CD4-positive, CD25-positive, alpha-beta regulatory T cell (primary cell): ENCODE data around the gene FCHO2. TPM values are rescaled to one million over a fixed set of nuclear protein-coding genes. Genes with fewer than 3 reads are reported as not detected.
"Not testable (repeated sequence)": the region's sequence is repeated elsewhere in the genome, so short reads cannot be mapped to it uniquely, and the experiment has no call there.

Experiments used
- ATAC-seq, 2 donors: fragments of 150-1000 bp; cut with Tn5 transposase; one replicate each; pipeline ENCODE4 v1.10.0; 2021; ENCODE audit warnings: low read depth in 2 of 2, moderate number of reproducible peaks in 2 of 2, moderate library complexity in 1 of 2
- DNase-seq, 3 donors: peaks; one replicate each; pipeline versions ENCODE4 v3.0.0 to v3.0.0-alpha.2; 2012 to 2022; ENCODE audit warnings: mixed read lengths in 1 of 3
- H3K27ac ChIP-seq: one replicate; pipeline ENCODE4 v1.7.0; 2013; ENCODE audit warnings: mild to moderate bottlenecking, low read length; ENCODE audit not compliant: insufficient read depth, poor library complexity, severe bottlenecking
- H3K27me3 ChIP-seq: one replicate; pipeline ENCODE4 v1.7.0; 2013; ENCODE audit warnings: low read length; ENCODE audit not compliant: control insufficient read depth, insufficient read depth
- H3K36me3 ChIP-seq: one replicate; pipeline ENCODE4 v1.7.0; 2013; ENCODE audit warnings: mild to moderate bottlenecking, low read length, moderate library complexity; ENCODE audit not compliant: control insufficient read depth, insufficient read depth
- H3K4me1 ChIP-seq: 2 replicates; pipeline ENCODE4 v1.7.0; 2013; ENCODE audit warnings: mild to moderate bottlenecking, low read length; ENCODE audit not compliant: insufficient read depth, control insufficient read depth, poor library complexity, severe bottlenecking
- H3K4me3 ChIP-seq: one replicate; pipeline ENCODE4 v1.7.0; 2013; ENCODE audit warnings: low read depth, mild to moderate bottlenecking, low read length, moderate library complexity
- H3K9me3 ChIP-seq, 2 experiments: 1 replicate in 1 of 2; 2 replicates in 1 of 2; pipeline ENCODE4 v1.7.0; 2013; ENCODE audit warnings: low read length in 2 of 2, mild to moderate bottlenecking in 1 of 2, moderate library complexity in 1 of 2; ENCODE audit not compliant: control insufficient read depth in 2 of 2
- H3K27ac Mint-ChIP-seq, 3 donors: one replicate each; pipeline ENCODE4 v1.8.0; 2020 to 2022; ENCODE audit warnings: mild to moderate bottlenecking in 3 of 3, mixed read lengths in 3 of 3, moderate library complexity in 2 of 3
- H3K27me3 Mint-ChIP-seq: one replicate; pipeline ENCODE4 v1.8.0; 2022; ENCODE audit warnings: mild to moderate bottlenecking, mixed read lengths
- H3K36me3 Mint-ChIP-seq: one replicate; pipeline ENCODE4 v1.8.0; 2020; ENCODE audit warnings: mixed read lengths
- H3K4me1 Mint-ChIP-seq, 4 donors: one replicate each; pipeline ENCODE4 v1.8.0; 2020 to 2022; ENCODE audit warnings: mixed read lengths in 4 of 4, mild to moderate bottlenecking in 1 of 4
- H3K4me3 Mint-ChIP-seq, 4 donors: one replicate each; pipeline ENCODE4 v1.8.0; 2020 to 2022; ENCODE audit warnings: mild to moderate bottlenecking in 4 of 4, mixed read lengths in 4 of 4, moderate library complexity in 3 of 4
- H3K9me3 Mint-ChIP-seq, 7 donors: one replicate each; pipeline ENCODE4 v1.8.0; 2020 to 2022; ENCODE audit warnings: mixed read lengths in 7 of 7, mild to moderate bottlenecking in 3 of 7, moderate library complexity in 2 of 7
- polyA plus RNA-seq, 4 donors: library from polyadenylated mRNA; unstranded; fragments of 300-500 nt; fragmentation: Illumina TruSeq; gene quantifications; one replicate each; pipeline ENCODE4 v1.2.3, GENCODE V29; 2021
- total RNA-seq: library from RNA; stranded (reverse); gene quantifications from one replicate; pipeline ENCODE4 v1.2.3, GENCODE V29; 2022

Gene FCHO2
- total and polyA plus RNA-seq, 5 donors from 2014 or later = 0.52 to 2.2 (median 0.92) TPM

DNA sequence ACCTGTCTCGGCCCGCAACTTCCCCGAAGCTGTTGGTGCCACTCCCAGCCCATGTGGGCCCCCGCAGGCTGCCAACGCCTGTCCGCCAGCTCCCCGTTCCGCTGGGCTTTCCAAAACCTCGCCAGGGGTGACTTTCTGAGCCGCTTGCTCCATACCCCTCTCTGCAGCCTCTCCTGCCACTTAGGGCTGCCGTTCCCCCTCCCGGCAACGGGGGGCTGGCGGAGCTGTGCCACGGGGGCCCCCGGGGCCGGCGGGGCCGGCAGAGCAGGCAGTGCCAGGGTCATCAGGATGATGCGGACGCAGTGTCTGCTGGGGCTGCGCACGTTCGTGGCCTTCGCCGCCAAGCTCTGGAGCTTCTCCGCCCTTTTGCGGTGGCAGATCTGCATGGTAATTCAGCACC lies 40.8 kb downstream of the FCHO2 start:
- no peaks in the 10 kb centered on the region for H3K9me3 ChIP-seq
- peaks cover 4% of the 10 kb centered on the region for H3K27me3 Mint-ChIP-seq
- ATAC-seq (no peak), DNase-seq (no peak)
- H3K4me1 Mint-ChIP-seq = no peaks in the 10 kb centered on the region
- no peak overlapping the region for H3K4me3 ChIP-seq
- H3K27me3 ChIP-seq = no peaks in the 10 kb centered on the region
- no peaks in the 10 kb centered on the region for H3K36me3 ChIP-seq
- H3K27ac Mint-ChIP-seq = no peak overlapping the region
- H3K4me1 ChIP-seq = no peaks in the 10 kb centered on the region
- H3K27ac ChIP-seq = no peak overlapping the region
- H3K36me3 Mint-ChIP-seq = peaks cover 3% of the 10 kb centered on the region
- peaks cover 0 to 9% (median 2%) of the 10 kb centered on the region in 7 donors for H3K9me3 Mint-ChIP-seq
- no peak overlapping the region for H3K4me3 Mint-ChIP-seq

DNA sequence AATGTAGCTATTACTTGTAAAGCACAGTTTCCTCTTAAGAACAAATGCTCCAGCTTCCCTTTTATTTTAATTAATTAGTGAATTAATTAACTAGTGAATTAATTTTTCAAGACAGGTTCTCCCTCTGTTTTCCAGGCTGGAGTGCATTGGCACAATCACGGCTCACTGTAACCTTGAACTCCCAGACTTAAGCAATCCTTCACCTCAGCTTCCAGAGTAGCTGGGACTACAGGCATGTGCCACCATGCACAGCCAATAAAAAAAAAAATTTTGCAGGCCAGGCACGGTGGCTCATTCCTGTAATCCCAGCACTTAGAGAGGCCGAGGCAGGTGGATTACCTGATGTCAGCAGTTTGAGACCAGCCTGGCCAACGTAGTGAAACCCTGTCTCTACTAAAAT lies 44.1 kb downstream of the FCHO2 start:
- no peaks in the 10 kb centered on the region for H3K4me1 Mint-ChIP-seq
- no peaks in the 10 kb centered on the region for H3K36me3 ChIP-seq
- H3K27ac Mint-ChIP-seq = peak overlapping the region in 1 of 3 donors; percentile 26
- ATAC-seq (no peak), DNase-seq (no peak)
- no peaks in the 10 kb centered on the region for H3K27me3 ChIP-seq
- no peaks in the 10 kb centered on the region for H3K9me3 Mint-ChIP-seq
- no peaks in the 10 kb centered on the region for H3K27me3 Mint-ChIP-seq
- H3K4me3 ChIP-seq = no peak overlapping the region
- no peaks in the 10 kb centered on the region for H3K4me1 ChIP-seq
- no peak overlapping the region for H3K27ac ChIP-seq
- H3K36me3 Mint-ChIP-seq = no peaks in the 10 kb centered on the region
- H3K4me3 Mint-ChIP-seq = no peak overlapping the region
- H3K9me3 ChIP-seq = no peaks in the 10 kb centered on the region

DNA sequence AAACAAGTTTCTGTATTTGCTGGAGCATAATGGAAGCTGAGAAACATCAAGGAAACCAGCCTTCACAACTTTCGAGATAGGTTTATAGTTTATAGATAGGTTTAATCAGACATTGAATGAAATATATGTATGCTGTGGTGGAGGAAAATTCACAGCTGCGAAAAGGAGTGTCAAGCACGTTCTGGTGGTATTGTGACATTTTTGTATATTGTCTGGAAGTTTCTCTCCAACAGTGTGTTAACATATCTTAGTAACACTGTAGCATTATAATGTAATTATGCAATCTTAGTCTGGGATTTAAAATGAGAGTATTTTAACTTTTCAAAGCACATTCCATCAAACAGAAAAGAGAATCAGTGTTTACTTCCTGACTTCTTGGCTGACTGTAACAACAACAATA lies 50.0 kb downstream of the FCHO2 start:
- Mint-ChIP-seq H3K27ac (no peak overlapping the region), H3K36me3 (no peaks in the 10 kb centered on the region), H3K27me3 (no peaks in the 10 kb centered on the region), H3K4me3 (no peak overlapping the region), H3K9me3 (peaks cover 0 to 1% (median 0%) of the 10 kb centered on the region in 7 donors), H3K4me1 (no peaks in the 10 kb centered on the region)
- DNase-seq = no peak
- H3K27ac ChIP-seq = no peak overlapping the region
- ATAC-seq = no peak
- H3K27me3 ChIP-seq = no peaks in the 10 kb centered on the region
- no peaks in the 10 kb centered on the region for H3K9me3 ChIP-seq
- H3K36me3 ChIP-seq = no peaks in the 10 kb centered on the region
- no peak overlapping the region for H3K4me3 ChIP-seq
- no peaks in the 10 kb centered on the region for H3K4me1 ChIP-seq

DNA sequence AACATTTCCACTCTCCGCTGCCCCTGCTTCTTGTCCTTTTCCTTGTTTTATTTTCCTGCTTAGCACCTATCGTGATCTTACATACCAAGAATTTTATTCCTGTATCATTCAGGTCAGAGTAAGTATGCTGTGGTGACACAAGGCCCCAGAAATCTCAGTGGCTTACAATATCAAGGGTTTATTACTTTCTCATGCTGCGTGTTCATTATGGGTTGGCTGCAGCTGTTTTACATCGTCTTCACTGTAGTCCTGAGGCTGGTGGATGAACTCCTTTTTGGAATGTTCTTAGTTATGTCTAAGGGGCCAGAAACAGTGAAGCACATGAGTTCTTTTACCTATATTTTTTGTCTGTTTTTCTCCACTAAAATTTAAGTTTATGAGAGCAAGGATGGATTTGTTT lies 51.2 kb downstream of the FCHO2 start:
- ATAC-seq = no peak
- no peaks in the 10 kb centered on the region for H3K27me3 Mint-ChIP-seq

DNA sequence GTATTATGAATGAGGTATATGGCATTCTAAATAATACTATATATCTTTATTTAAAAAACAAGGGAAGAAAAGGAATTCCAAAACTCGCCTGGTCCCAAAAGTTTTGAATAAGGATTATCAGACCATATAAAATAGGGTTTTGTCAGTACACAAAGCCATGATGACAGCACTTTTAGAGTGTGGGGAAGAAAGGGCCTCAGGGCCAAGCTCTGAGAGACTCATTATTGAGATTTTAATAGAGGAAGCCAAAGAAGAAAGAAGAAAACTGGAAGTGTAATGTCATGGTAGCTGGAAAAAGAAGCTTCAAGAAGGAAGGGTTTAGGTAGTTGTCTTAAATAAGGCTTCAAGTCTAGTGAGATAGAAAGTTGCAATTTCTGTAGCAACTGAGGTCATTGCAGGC lies 53.0 kb downstream of the FCHO2 start:
- Histone ChIP-seq H3K27ac (no peak overlapping the region), H3K4me1 (no peaks in the 10 kb centered on the region), H3K36me3 (no peaks in the 10 kb centered on the region), H3K4me3 (no peak overlapping the region), H3K9me3 (no peaks in the 10 kb centered on the region), H3K27me3 (no peaks in the 10 kb centered on the region)
- H3K36me3 Mint-ChIP-seq = peaks cover 2% of the 10 kb centered on the region
- ATAC-seq = no peak
- H3K27me3 Mint-ChIP-seq = no peaks in the 10 kb centered on the region
- no peak for DNase-seq
- H3K27ac Mint-ChIP-seq = no peak overlapping the region
- no peaks in the 10 kb centered on the region for H3K4me1 Mint-ChIP-seq
- no peak overlapping the region for H3K4me3 Mint-ChIP-seq
- peaks cover 0 to 1% (median 0%) of the 10 kb centered on the region in 7 donors for H3K9me3 Mint-ChIP-seq

More for the DNA sequence above, 51.2 kb downstream of the FCHO2 start:
- peaks cover 0 to 1% (median 0%) of the 10 kb centered on the region in 7 donors for H3K9me3 Mint-ChIP-seq
- no peak for DNase-seq
- H3K4me1 ChIP-seq = no peaks in the 10 kb centered on the region
- H3K27me3 ChIP-seq = no peaks in the 10 kb centered on the region
- H3K4me1 Mint-ChIP-seq = no peaks in the 10 kb centered on the region
- H3K4me3 Mint-ChIP-seq = no peak overlapping the region
- no peaks in the 10 kb centered on the region for H3K36me3 ChIP-seq
- H3K27ac Mint-ChIP-seq = no peak overlapping the region
- H3K4me3 ChIP-seq = no peak overlapping the region
- H3K9me3 ChIP-seq = no peaks in the 10 kb centered on the region
- no peaks in the 10 kb centered on the region for H3K36me3 Mint-ChIP-seq
- H3K27ac ChIP-seq = no peak overlapping the region

DNA sequence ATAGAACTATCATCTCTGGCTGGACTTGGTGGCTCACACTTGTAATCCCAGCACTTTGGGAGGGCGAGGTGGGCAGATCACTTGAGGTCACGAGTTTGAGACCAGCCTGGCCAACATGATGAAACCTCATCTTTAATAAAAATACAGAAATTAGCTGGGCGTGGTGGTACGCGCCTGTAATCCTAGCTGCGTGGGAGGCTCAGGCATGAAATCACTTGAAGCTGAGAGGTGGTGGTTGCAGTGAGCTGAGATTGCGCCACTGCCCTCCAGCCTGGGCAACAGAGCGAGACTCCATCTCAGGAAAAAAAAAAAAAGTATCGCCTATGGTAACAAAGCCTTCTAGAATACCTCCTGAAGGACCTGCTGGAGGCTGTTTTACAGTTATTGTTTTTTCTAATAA lies 55.8 kb downstream of the FCHO2 start:
- not testable (repeated sequence) for H3K4me3 Mint-ChIP-seq, ATAC-seq, H3K4me3 ChIP-seq, H3K27ac ChIP-seq, H3K36me3 Mint-ChIP-seq, DNase-seq, H3K9me3 Mint-ChIP-seq, H3K36me3 ChIP-seq, H3K27me3 Mint-ChIP-seq, H3K4me1 ChIP-seq, H3K27ac Mint-ChIP-seq, H3K27me3 ChIP-seq, H3K4me1 Mint-ChIP-seq, H3K9me3 ChIP-seq

DNA sequence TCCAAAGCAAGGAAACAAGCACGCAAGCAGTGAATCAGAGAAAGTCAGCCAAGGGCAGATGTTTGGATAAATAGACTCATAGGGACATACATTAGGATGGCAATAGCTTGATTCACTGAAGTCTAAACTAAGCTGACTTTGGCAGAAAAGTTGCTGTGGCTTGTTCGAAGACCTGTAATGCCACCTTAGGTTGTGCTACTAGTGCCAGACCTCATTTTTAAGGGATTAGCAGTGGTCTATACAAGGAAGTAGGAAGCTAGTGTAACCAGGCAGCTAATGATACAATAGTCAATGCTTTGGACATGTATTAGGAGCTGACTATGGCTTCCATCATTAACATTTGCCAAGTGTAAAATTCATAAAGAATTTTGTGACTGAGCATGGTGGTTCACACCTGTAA lies 63.1 kb downstream of the FCHO2 start:
- H3K36me3 ChIP-seq = no peaks in the 10 kb centered on the region
- Mint-ChIP-seq H3K27me3 (peaks cover 5% of the 10 kb centered on the region), H3K4me3 (no peak overlapping the region), H3K36me3 (no peaks in the 10 kb centered on the region), H3K4me1 (no peaks in the 10 kb centered on the region), H3K27ac (no peak overlapping the region), H3K9me3 (no peaks in the 10 kb centered on the region)
- no peaks in the 10 kb centered on the region for H3K27me3 ChIP-seq
- no peaks in the 10 kb centered on the region for H3K9me3 ChIP-seq
- no peak overlapping the region for H3K4me3 ChIP-seq
- ATAC-seq (no peak), DNase-seq (no peak)
- H3K27ac ChIP-seq = no peak overlapping the region
- H3K4me1 ChIP-seq = no peaks in the 10 kb centered on the region

DNA sequence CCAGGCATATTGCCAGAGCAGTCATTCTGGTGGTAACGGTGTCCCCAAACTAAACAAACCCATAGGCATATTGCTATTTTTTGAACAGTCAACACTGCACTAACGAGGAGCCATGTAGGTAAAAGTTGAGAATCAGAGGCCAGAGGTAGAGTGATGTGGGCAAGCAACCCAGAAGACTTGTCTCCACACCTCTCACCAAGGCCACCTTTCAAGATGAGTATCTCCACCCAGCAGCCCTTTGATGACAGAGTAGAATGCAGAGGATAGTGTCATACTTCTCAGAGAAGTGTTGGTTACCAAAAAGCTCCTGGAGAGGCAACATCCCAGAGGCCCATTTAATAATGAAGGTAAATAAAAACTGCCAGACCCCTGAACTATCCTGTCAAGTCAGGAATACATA lies 63.9 kb downstream of the FCHO2 start:
- Histone ChIP-seq H3K4me3 (no peak overlapping the region), H3K27me3 (no peaks in the 10 kb centered on the region), H3K9me3 (no peaks in the 10 kb centered on the region), H3K36me3 (no peaks in the 10 kb centered on the region), H3K4me1 (no peaks in the 10 kb centered on the region), H3K27ac (no peak overlapping the region)
- H3K9me3 Mint-ChIP-seq = no peaks in the 10 kb centered on the region
- peaks cover 5% of the 10 kb centered on the region for H3K27me3 Mint-ChIP-seq
- H3K4me1 Mint-ChIP-seq = no peaks in the 10 kb centered on the region
- no peaks in the 10 kb centered on the region for H3K36me3 Mint-ChIP-seq
- ATAC-seq = no peak
- H3K27ac Mint-ChIP-seq = no peak overlapping the region
- no peak overlapping the region for H3K4me3 Mint-ChIP-seq
- no peak for DNase-seq
